KMS-11 (cell line): ENCODE results near the gene ZNF740.

Experiments
- H2AFZ ChIP-seq: fragments of 200-600 bp; sonication (generic); 2 replicates; pipeline ENCODE4 v1.6.1; 2016; ENCODE audit warnings: antibody characterized with exemption, mixed run types, low read depth
- H3K27ac ChIP-seq: fragments of 200-600 bp; sonication (generic); 2 replicates; pipeline ENCODE4 v1.6.1; 2016; ENCODE audit warnings: mild to moderate bottlenecking, mixed run types
- H3K27me3 ChIP-seq: fragments of 200-600 bp; sonication (generic); 2 replicates; pipeline ENCODE4 v1.6.1; 2017; ENCODE audit warnings: mild to moderate bottlenecking, low read depth, mixed run types, moderate library complexity; ENCODE audit not compliant: insufficient read depth
- H3K36me3 ChIP-seq: fragments of 200-600 bp; sonication (generic); 2 replicates; pipeline ENCODE4 v1.6.1; 2017; ENCODE audit warnings: mild to moderate bottlenecking, mixed run types; ENCODE audit not compliant: insufficient read depth
- H3K4me1 ChIP-seq: fragments of 200-600 bp; sonication (generic); 2 replicates; pipeline ENCODE4 v1.6.1; 2016; ENCODE audit warnings: mild to moderate bottlenecking, low read depth, mixed run types; ENCODE audit not compliant: poor library complexity, severe bottlenecking
- H3K4me2 ChIP-seq: fragments of 200-600 bp; sonication (generic); 2 replicates; pipeline ENCODE4 v1.7.0; 2016; ENCODE audit warnings: mild to moderate bottlenecking, mixed run types
- H3K4me3 ChIP-seq: fragments of 200-600 bp; sonication (generic); IDR thresholded peaks from 2 replicates; pipeline ENCODE4 v1.6.1; 2017; ENCODE audit warnings: low read depth, low read length, mixed read lengths; ENCODE audit not compliant: insufficient read depth
- H3K79me2 ChIP-seq: fragments of 200-600 bp; sonication (generic); 2 replicates; pipeline ENCODE4 v1.6.1; 2016; ENCODE audit warnings: low read depth, mixed run types; ENCODE audit not compliant: insufficient read depth
- H3K9ac ChIP-seq: fragments of 200-600 bp; sonication (generic); 2 replicates; pipeline ENCODE4 v1.6.1; 2016; ENCODE audit warnings: mild to moderate bottlenecking, mixed run types
- H4K20me1 ChIP-seq: fragments of 200-600 bp; sonication (generic); 2 replicates; pipeline ENCODE4 v1.6.1; 2016; ENCODE audit warnings: mild to moderate bottlenecking, mixed run types; ENCODE audit not compliant: insufficient read depth
- CTCF ChIP-seq: fragments of 200-600 bp; sonication (generic); conservative IDR thresholded peaks from 2 replicates; pipeline ENCODE4 v1.6.1; 2017; ENCODE audit warnings: low read depth, mild to moderate bottlenecking, antibody characterized with exemption, low read length, moderate library complexity, mixed read lengths

ZNF740 gene

GRCh38 chr12:53244337-53244736 is 63.8 kb downstream of the ZNF740 start:
- Histone ChIP-seq H3K9ac (no peak overlapping the region), H3K36me3 (no peaks in the 10 kb centered on the region), H4K20me1 (no peaks in the 10 kb centered on the region), H2AFZ (no peak overlapping the region), H3K27ac (no peak overlapping the region), H3K4me1 (peaks cover 6% of the 10 kb centered on the region), H3K4me3 (no peak overlapping the region), H3K79me2 (no peaks in the 10 kb centered on the region), H3K27me3 (peaks cover 6% of the 10 kb centered on the region; the same call in 1 of the 2 replicates), H3K4me2 (no peak overlapping the region)
- TF ChIP-seq CTCF: no peak
